D721Med (cell line): ENCODE data around the gene PCED1A.

Experiments
- DNase-seq: peaks from one replicate; pipeline ENCODE4 v3.0.0; 2011; ENCODE audit warnings: low spot score; ENCODE audit not compliant: insufficient read length
- FAIRE-seq: peaks from 2 replicates; lab custom pipeline; 2011; peaks lifted over from hg19 to GRCh38; lab: Jason Lieb, UNC
- TF ChIP-seq, protein P1 (sequence below): IDR thresholded peaks from 2 replicates; pipeline ENCODE4 v1.5.1; 2012; ENCODE audit warnings: mild to moderate bottlenecking, control low read depth; ENCODE audit not compliant: insufficient read depth; ENCODE audit errors: missing control alignments

The PCED1A gene

DNA sequence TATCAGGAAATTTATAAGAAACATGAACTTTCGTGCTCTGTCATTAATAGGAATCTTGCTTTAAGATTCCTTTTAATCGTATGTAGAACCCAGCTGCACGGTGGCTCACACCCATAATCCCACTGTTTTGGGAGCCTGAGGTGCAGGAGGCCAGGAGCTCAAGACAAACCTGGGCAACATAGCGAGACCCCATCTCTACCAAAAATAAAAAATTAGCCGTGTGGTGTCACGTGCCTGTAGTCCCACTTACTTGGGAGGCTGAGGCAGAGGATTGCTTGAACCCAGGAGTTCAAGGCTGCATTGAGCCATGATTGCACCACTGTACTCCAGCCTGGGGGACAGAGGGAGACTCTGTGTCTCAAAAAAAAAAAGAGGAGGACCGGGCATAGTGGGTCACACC lies 40.2 kb upstream of the PCED1A start:
- TF ChIP-seq, protein P1, sequence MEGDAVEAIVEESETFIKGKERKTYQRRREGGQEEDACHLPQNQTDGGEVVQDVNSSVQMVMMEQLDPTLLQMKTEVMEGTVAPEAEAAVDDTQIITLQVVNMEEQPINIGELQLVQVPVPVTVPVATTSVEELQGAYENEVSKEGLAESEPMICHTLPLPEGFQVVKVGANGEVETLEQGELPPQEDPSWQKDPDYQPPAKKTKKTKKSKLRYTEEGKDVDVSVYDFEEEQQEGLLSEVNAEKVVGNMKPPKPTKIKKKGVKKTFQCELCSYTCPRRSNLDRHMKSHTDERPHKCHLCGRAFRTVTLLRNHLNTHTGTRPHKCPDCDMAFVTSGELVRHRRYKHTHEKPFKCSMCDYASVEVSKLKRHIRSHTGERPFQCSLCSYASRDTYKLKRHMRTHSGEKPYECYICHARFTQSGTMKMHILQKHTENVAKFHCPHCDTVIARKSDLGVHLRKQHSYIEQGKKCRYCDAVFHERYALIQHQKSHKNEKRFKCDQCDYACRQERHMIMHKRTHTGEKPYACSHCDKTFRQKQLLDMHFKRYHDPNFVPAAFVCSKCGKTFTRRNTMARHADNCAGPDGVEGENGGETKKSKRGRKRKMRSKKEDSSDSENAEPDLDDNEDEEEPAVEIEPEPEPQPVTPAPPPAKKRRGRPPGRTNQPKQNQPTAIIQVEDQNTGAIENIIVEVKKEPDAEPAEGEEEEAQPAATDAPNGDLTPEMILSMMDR = no peak
- FAIRE-seq (no peak), DNase-seq (no peak)

DNA sequence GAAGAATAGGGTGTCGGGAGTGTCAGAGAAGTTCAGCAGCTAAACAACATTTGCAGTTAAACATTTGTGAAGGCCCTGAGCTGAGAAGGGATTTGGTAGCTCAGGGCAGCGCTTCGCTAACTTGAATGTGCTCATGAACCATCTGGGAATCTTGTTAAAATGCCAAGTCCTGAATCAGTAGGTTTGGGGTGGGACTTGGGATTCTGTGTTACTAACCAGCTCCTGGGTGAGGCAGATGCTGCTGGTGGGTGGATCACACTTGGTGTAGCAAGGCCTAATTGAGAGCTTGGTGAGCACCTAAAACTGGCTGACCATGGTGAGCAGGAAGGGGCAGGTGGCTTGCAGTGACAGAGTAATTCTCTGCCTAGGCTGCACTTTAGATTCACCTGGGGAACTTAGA lies 38.7 kb upstream of the PCED1A start:
- DNase-seq (no peak), FAIRE-seq (no peak)
- TF ChIP-seq, protein P1 = no peak

DNA sequence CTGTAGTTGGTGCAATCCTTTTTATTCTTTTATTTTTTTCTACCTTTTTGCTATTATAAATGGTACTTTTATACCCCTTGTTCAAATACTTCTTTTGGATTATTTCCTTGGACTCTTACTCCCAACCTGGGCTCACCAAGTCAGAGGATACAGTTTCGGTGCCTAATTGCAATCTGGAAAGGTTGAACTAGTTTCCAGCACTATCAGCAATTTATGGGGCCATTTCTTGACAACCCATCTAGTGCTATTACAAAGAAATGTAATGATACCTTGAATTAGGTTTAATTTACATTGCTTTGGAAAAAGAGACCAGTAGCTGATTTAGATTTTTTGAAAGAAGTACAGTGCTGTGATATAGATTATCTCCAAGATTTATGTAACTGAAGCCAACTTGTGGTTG lies 38.1 kb upstream of the PCED1A start:
- DNase-seq (no peak), FAIRE-seq (no peak)
- TF ChIP-seq, protein P1 = no peak

DNA sequence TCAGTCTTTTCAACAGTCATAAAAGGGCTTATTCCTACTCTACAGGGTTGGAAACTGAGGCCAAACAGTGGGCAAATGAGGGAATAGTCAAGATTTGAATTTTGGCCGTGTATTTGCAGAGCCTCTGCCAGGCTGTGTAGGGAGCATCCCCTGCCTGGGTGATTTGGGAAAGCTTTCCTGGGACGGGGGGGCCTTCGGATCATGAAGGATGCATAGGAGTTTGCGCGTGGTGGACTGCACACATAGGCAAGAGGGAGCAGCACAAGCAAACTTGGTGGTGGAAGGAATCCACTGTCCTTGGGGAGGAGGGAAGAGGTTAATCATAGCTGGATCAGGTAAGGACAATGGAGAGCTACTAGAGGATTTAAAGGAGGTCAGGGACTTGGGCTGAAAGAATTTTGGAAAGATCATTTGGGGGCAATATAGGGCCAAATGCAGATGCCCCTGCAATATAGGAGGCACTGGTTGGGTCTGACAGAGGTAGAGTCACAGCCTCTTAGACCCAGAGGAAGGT lies 35.3 kb upstream of the PCED1A start:
- TF ChIP-seq, protein P1 = no peak
- DNase-seq (no peak), FAIRE-seq (no peak)

DNA sequence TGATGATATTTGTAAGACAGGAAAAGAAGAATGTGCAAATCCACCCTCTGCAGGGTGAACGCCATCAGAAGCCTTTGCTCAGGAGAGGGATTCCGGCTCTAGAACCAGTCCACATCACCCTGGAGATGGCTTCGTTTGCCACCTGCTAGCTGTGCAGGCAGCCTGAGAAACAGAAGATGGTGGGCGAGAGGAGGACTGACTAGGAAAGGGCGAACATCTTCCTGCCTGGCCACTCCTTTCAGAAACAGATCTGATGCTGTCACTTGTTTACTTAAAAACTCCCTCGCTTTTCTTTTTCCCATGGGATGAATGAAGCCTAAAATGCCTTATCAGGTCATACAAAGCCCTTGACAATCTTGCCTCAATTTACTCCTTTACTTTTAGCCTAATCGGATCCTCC lies 34.0 kb upstream of the PCED1A start:
- TF ChIP-seq, protein P1 = no peak
- no peak for DNase-seq
- FAIRE-seq = no peak

DNA sequence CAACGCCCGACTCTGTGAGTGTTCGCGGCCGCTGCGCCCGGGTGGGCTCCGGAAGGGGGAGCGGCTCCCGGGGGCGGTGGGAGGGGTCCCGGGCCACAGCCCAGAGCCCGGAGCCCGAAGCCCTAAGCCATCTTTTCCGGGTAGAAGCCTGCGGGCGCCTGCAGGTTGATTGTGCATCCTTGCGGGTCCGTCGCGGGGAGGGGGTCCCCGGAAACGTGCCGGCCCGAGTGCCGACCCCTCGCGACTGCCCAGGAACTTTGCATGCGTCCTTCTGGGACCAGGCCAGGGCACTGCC lies 33.2 kb upstream of the PCED1A start:
- no peak for FAIRE-seq
- TF ChIP-seq, protein P1 = no peak
- no peak for DNase-seq

DNA sequence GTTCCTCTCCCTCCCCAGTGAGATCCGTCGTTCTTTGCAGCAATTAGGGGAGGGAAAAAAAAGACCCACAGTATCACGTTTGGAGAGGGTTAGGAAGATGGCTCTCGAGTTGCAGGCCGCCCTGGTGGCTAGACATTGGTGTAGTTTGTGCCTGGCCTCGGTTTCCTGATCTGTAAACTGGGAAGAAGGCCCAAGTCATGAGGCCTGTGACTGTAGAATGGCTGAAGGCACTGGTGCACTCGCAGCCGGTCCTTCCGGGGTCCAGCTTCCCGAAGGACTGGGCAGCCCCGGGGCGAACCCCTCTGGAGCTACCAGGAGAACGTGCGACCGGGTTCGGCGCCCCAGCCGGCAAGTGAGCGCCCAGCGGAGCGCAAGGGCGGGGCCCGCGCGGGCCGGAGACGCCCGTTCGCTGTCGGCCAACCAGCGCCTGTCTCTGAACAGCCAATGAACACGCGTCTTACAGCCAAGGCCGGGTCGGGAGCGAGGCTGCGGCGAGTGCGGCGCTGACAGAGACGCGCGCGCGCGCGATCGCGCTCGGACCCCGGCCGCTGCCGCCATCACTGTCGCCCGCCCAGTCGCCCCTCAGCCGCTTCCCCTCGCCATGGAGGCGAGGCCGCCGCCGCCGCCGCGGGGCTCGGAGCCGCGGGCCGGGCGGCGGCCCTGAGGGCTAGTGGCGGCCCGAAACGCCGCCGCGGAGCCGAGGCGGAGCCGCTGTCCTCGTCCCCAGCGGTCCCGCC lies 32.7 kb upstream of the PCED1A start, which contains the start of gene PTPRA:
PTPRA (plus strand) TSS at position 472 of the 737 bp plus-strand sequence. CDS start 90,797 bp downstream, outside the sequence.
- FAIRE-seq = no peak
- DNase-seq = peak; percentile 35
- TF ChIP-seq, protein P1 = no peak
